ENCODE data around the gene PTPRN2. TPM values are rescaled to one million over a fixed set of nuclear protein-coding genes. Genes with fewer than 3 reads are reported as not detected.

Gene PTPRN2
- total and polyA plus RNA-seq, 2 donors (not counting 3 experiments of a cell fraction or from before 2014, with no cell fraction given), result 0.62 to 0.88 TPM

DNA sequence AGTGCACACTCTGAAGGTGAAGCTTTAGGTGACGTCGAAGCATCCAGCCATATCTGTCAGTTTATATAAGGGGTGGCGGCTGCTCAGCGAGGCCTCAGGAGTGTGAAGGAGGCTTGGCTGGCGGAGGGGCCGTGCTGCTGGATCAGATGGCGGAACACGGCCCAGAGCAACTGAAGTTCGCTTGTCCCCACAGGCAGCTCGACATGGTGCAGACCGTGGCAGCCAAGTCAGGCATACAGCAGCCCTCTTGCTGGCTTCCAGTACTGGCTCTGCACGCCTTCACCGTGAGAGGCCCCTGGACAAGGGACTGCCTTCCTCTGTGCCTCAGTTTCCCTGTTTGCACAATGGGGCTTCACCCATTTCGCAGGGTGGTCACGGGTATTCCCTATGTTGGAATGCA is 807.3 kb downstream of the PTPRN2 start:
- Histone ChIP-seq H3K4me3 (replicated peaks in 1 of 3; ENCODE audit: insufficient read depth in 1 of 3, low read depth in 1 of 3, low read length in 3 of 3) (no peak overlapping the region), H3K79me2 (ENCODE audit: control insufficient read depth, insufficient read depth, low read length) (no peaks in the 10 kb centered on the region), H3K9me3 (replicated peaks; ENCODE audit: control insufficient read depth, insufficient read depth, low read length) (peaks cover 7% of the 10 kb centered on the region), H3K4me1 (ENCODE audit: control insufficient read depth, extremely low read depth, insufficient read depth, low read length) (no peaks in the 10 kb centered on the region), H3K36me3 (ENCODE audit: control insufficient read depth in 2 of 2, extremely low read depth in 1 of 2, insufficient read depth in 2 of 2, low read length in 2 of 2) (no peaks in the 10 kb centered on the region), H3K4me2 (ENCODE audit: insufficient read depth, low read length) (no peak overlapping the region), H3K9me1 (replicated peaks; ENCODE audit: control insufficient read depth, extremely low read depth, insufficient read depth, low read length) (no peaks in the 10 kb centered on the region), H3K9ac (replicated peaks; ENCODE audit: extremely low read depth, insufficient read depth, low read length) (no peak overlapping the region), H3K27me3 (ENCODE audit: control insufficient read depth in 2 of 2, insufficient read depth in 2 of 2, low read length in 2 of 2) (no peaks in the 10 kb centered on the region), H2AFZ (ENCODE audit: low read depth, low read length) (no peak overlapping the region), H3K27ac (ENCODE audit: insufficient read depth, low read depth, low read length) (no peak overlapping the region), H4K20me1 (replicated peaks; ENCODE audit: control insufficient read depth, extremely low read depth, insufficient read depth, low read length) (no peaks in the 10 kb centered on the region)
- no peak for TF ChIP-seq FOS (IDR thresholded peaks at IDR 0.05; ENCODE audit: borderline replicate concordance, insufficient read depth, low read length)
- TF ChIP-seq EZH2 (IDR thresholded peaks at IDR 0.05; ENCODE audit: borderline replicate concordance, low read depth, low read length, severe bottlenecking), result no peak
- TF ChIP-seq, protein P1, sequence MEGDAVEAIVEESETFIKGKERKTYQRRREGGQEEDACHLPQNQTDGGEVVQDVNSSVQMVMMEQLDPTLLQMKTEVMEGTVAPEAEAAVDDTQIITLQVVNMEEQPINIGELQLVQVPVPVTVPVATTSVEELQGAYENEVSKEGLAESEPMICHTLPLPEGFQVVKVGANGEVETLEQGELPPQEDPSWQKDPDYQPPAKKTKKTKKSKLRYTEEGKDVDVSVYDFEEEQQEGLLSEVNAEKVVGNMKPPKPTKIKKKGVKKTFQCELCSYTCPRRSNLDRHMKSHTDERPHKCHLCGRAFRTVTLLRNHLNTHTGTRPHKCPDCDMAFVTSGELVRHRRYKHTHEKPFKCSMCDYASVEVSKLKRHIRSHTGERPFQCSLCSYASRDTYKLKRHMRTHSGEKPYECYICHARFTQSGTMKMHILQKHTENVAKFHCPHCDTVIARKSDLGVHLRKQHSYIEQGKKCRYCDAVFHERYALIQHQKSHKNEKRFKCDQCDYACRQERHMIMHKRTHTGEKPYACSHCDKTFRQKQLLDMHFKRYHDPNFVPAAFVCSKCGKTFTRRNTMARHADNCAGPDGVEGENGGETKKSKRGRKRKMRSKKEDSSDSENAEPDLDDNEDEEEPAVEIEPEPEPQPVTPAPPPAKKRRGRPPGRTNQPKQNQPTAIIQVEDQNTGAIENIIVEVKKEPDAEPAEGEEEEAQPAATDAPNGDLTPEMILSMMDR (IDR thresholded peaks at IDR 0.05; ENCODE audit: extremely low read depth in 1 of 2, insufficient read depth in 1 of 2, low read depth in 1 of 2, low read length in 2 of 2), result no peak
- TF ChIP-seq GATA2 (IDR thresholded peaks at IDR 0.05; ENCODE audit: insufficient read depth, insufficient read length, low read depth, low read length), result no peak
- TF ChIP-seq MYC (IDR thresholded peaks at IDR 0.05; ENCODE audit: low read depth, low read length), result no peak
- no peak for TF ChIP-seq POLR2A (IDR thresholded peaks at IDR 0.05; ENCODE audit: low read depth, low read length)
- TF ChIP-seq, protein P2, sequence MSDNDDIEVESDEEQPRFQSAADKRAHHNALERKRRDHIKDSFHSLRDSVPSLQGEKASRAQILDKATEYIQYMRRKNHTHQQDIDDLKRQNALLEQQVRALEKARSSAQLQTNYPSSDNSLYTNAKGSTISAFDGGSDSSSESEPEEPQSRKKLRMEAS (IDR thresholded peaks at IDR 0.05; ENCODE audit: insufficient read depth, insufficient read length), result no peak
- TF ChIP-seq JUN (IDR thresholded peaks at IDR 0.05; ENCODE audit: borderline replicate concordance, insufficient read depth, insufficient read length, low read depth), result no peak
- no peak for TF ChIP-seq POLR2AphosphoS5 (IDR thresholded peaks at IDR 0.05; ENCODE audit: insufficient read depth, low read depth, low read length)
- BruUV-seq (replicated peaks), result no TSS peak
- DNase-seq (ENCODE audit: low read depth, low spot score) (no peak), FAIRE-seq (no peak)
- dilution Hi-C loops (cut with MboI; ENCODE audit: extremely low pct_ligation_motif_present, low sequenced_read_pairs), result no loop called here
- ChIA-PET CTCF (no interaction called here), POLR2A (no interaction called here)
- intact Hi-C loops (cut with micrococcal nuclease), result no loop called here

Data from endothelial cell of umbilical vein (primary cell).